LHCN-M2 (cell line): ENCODE measurements around the gene TMEM42. TPM values are rescaled to one million over a fixed set of nuclear protein-coding genes. Genes with fewer than 3 reads are reported as not detected.
A peak's percentile ranks its signal among the peaks of the same experiment; 100 is the strongest.

Source experiments
- DNase-seq: peaks from one replicate; pipeline ENCODE4 v3.0.0-alpha.2; 2012; ENCODE audit warnings: low read depth
- total RNA-seq: library from RNA; depleted of rRNA; stranded (reverse); fragments of >200 nt; gene quantifications from 2 replicates; pipeline ENCODE4 v1.2.3, GENCODE V29; 2014

The TMEM42 gene
- total RNA-seq, 1 experiment from 2014 or later = 21.6 TPM

DNA sequence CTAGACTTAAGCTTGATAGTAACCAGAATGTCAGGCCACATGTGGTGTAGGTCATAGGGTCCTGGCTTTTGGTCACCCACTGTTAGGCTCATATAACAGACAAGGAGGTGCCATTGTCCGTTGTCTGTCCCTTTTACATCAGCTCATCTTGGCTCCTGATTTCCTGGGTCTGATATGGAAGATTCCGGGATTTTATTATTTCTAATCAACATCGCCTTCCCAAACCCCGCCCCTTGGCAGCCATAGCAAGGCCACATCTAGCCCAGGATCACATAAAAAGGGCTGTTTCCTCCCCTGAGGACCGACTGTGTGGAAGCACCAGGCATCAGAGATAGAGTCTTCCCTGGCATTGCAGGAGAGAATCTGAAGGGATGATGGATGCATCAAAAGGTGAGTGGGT lies 12.6 kb downstream of the TMEM42 start, which contains the start of gene TGM4:
TSS of gene TGM4 (plus strand) at position 301 of the 400 bp plus-strand sequence. CDS start at position 372, 71 bp downstream.
- DNase-seq = no peak

GRCh38 chr3:44875596-44875995 lies 13.9 kb downstream of the TMEM42 start:
- DNase-seq = no peak

GRCh38 chr3:44877333-44877732 lies 15.6 kb downstream of the TMEM42 start:
- DNase-seq = no peak

DNA sequence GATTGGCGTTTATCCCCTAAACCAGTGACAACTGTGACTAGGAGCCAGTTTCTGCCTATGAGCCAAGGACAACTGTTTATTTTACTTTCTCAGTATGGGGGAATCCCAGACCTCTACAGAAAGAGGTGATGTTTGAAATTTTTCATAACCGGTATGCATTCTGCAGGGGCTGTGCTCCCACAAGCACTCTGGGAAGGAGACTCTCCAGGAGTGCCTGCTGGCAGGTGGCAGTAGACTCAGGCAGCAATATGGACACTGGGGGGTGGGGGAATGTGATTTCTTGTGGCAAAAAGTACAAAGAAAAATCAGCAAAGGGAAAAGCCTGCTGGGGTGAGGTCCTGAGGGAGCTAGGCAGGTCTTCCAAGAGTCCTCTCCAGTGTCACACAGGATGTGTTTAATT lies 18.6 kb downstream of the TMEM42 start:
- DNase-seq = no peak

GRCh38 chr3:44883213-44883955 lies 21.7 kb downstream of the TMEM42 start:
- DNase-seq = no peak

DNA sequence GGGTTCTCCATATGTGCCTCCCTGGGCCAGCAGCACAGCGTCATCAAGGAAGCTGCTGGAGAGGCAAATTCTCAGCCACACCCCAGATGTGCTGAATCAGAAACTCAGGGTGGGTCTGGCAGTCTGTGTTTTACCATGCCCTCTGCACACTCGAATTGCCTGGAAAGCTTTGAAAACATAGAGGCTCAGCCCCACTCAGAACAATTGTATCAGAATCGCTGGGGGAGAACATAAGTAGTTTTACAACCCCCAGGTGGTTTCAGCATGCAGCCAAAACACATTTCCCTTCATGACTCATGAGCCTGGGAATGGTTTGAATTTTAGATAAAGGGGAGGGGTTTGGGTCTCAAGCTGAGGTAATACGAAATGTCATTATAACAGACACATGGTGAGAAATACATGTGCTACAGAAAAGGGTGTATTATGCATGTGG lies 22.3 kb downstream of the TMEM42 start:
- peak; percentile 98 for DNase-seq

- DNase-seq = peak; percentile 98
These were observed 23.9 kb downstream of the TMEM42 start for GRCh38 chr3:44885618-44886017.

- DNase-seq = no peak
These were observed 24.8 kb downstream of the TMEM42 start for GRCh38 chr3:44886561-44886960.

DNA sequence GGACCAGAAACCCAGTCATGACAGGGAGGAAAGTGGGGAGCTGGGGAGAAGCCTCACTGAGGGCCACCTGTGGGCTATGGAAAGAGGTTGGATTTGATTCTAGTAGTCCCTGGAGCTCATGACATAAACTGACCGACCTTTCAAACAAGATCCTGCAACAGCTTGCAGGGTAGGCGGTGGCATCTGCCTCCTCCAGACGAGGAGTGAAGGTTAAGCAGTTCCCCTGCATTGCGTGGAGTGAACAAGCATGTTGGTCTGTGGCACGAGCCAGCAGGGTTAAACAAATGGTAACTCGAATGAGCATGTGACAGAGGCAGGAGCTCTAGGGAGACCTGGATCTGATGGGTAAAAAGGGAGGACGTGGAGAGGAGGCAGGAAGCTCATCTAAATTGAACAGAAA lies 25.4 kb downstream of the TMEM42 start:
- no peak for DNase-seq

DNA sequence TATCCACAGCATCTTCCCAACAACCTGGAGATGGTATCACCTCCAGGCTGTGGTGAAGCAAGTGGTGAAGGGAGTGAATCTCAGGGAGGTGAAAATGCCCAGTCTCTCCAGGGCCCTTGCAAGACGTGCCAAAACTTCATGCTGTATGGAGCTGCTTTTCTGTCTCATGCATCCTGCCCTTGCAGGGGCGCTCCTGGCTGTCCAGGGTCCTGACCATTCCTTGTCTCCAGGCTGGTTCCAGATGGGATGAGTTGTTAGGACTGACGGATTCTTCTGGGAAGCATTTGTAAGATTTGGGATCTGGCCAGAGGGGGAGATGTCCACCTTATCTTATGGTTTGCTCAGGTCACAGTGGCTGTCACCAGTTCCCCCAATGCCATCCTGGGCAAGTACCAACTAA lies 28.5 kb downstream of the TMEM42 start:
- no peak for DNase-seq

DNA sequence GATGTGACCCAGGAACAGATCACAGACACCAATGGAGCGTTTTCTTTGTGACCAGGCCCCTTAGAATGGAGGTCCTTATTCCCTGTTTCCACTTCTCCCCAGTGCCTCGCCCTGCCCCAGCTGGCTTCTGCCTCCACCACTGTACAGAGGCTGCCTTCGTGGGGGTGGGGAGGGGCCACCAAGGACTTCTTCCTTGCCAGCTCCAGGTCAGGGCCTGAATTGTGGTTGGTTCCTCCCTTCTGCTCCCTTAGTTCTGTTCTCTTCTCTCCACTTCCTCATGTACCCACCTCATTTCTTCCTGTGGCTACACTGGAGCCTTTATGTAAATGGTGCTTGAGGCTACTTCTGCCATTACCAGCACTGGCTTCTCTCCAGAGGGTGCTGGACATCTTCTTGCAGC lies 29.1 kb downstream of the TMEM42 start:
- DNase-seq = no peak

GRCh38 chr3:44892689-44893088 lies 31.0 kb downstream of the TMEM42 start:
- DNase-seq = peak; percentile 39

DNA sequence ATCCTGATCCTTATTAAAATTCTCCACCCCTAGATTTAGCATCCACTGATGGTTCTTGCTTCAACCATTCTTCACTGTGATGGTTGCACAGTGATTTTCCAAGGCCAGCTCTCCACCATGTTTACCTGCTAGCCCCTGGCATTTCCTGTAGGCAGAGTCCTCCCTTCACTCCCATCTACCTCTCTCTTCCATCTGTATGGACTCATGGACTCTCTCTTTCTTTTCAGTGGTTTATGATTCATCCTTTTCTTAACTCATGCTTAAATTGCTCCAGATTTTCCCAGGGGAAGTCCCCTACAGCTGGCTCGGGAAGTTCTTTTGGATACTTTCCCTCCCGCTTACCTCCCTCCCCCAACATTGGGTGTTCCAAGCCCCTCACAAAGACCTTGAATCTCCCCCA lies 31.4 kb downstream of the TMEM42 start:
- peak; percentile 85 for DNase-seq

DNA sequence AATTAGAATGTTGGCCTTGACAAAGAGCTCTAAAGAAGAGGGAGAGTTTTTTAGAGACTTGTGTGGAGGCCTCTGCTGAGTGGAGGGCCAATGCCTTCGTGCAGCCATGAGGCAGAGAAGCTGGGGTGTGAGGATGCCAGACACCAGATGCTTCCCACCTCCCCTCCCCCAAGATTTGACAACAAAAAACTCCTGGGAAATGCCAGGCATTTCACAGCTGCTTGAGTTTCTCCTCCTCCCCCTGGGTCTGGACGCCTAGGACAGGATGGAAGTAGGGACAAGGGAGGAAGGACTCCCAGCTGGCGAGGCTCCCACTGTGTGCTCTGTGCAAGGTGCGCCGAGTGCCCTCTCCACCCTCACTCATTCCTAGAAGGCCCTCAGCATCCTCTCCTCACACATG lies 32.8 kb downstream of the TMEM42 start:
- DNase-seq = peak; percentile 60

- no peak for DNase-seq
These were observed 34.7 kb downstream of the TMEM42 start for GRCh38 chr3:44896440-44896839.

GRCh38 chr3:44899683-44900367 lies 38.1 kb downstream of the TMEM42 start:
- DNase-seq = no peak

- no peak for DNase-seq
These were observed 40.9 kb downstream of the TMEM42 start for GRCh38 chr3:44902628-44903027.

DNA sequence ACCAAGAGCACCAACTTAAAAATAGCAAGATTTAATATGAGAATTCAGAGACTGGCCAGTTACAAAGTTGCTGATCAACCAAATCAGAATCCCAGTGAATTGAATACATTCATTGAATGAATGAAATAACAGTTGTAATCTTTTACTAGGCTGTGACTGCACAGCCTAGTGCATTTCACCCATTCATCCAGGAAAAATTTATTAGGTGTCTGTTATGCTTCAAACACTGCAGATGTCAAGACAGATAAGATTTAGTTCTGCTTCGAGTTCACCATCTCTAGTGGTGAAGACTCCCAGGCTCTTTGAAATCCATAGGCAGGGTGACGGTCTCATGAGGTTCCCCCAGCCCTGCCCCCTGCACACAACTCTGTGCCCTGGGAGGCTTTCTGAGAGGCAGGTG lies 41.6 kb downstream of the TMEM42 start:
- DNase-seq = no peak

DNA sequence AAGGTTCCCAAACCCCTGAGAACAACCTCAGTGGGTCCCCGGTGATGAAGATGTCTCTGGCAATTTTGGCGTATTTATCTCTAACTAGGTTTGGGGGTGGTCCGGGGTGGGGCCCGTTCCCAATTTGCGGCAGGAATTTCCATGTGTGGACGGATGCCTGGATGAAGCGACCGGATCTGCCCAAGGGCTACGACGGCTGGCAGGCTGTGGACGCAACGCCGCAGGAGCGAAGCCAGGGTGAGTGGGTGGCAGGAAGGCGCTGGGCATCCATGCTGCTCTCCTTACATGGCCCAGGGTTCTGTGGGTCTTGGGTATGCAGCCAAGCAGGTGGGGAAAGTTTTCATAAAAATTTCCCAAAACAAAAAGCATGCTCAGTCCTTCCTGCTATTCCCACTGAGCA lies 42.0 kb downstream of the TMEM42 start:
- DNase-seq = no peak

DNA sequence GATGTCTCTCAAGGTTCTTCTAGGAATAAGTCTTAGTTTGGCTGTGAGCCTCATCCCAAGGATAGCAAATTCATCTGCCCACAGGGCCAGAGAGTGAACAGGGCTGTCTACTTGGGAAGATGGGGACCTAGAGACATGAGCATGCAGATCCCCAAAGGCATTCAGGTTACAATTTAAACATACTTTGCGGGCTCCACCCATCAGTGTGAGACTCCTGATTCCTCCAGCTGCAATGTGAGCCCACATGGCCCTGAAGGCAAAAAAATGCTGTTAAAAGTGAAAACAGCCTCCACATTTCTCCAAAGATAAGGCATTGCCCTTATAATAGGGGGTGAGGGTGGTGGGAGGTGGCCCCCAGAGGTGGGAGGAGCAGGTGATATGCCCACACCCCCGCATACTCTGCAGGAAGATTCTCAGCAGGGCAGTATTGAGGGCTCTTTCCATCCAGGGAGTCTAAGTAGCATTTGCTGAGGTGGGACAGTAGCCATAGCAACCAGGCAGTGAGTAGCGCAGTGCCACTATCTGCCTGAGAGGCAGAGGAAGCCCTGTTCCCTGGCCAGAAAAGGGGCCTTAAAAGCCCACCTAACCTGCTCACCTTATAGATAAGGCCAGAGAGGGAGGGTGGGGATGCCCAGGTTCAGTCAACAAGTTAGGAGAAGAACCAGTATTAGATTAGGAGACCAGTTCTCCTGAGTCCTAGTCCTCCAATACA lies 43.9 kb downstream of the TMEM42 start:
- DNase-seq = no peak

DNA sequence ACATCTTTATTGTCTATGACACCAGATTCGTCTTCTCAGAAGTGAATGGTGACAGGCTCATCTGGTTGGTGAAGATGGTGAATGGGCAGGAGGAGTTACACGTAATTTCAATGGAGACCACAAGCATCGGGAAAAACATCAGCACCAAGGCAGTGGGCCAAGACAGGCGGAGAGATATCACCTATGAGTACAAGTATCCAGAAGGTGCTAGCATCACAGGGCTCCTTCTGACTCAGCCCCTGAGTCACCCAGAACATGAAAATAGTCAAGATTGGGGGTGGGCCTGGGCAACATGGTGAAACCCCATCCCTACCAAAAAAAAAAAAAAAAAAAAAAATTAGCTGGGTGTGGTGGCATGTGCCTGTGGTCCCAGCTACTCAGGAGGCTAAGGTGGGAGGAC lies 45.3 kb downstream of the TMEM42 start:
- no peak for DNase-seq

DNA sequence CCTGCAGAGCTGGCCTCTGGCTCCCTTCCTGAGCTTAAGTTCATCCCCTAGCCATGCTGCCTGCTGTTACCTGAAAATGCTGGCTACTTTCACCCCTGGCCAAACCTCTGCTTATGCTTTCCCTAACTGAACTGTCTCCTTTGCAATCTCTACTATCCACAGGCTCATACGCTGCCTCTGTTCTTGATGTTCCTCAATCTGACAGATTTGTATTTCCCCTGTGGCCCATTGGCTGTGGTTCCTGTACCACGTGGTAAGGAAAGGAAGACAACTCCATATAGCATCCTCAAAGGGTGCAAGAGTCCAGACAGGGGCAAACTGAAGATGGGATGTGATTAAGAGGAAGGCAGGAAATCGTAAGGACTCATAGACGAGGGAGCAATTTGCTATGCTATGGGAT lies 45.9 kb downstream of the TMEM42 start:
- DNase-seq = no peak

GRCh38 chr3:44909063-44909462 lies 47.4 kb downstream of the TMEM42 start:
- DNase-seq = no peak
